Activated CD4-positive, alpha-beta T cell treated with anti-CD3 and anti-CD28 coated beads, Interleukin-2, Interleukin-4, amounts not matched to agents 100 ng/mL and 50 ng/mL, durations not matched to agents 16 hours and 8 hours (primary cell): ENCODE measurements around the gene C12orf75.
"Not testable (repeated sequence)": the region's sequence is repeated elsewhere in the genome, so short reads cannot be mapped to it uniquely, and the experiment has no call there.

Experiments used
- DNase-seq: peaks from one replicate; pipeline ENCODE4 v3.0.0-alpha.2; 2020; ENCODE audit warnings: low spot score

Gene C12orf75

DNA sequence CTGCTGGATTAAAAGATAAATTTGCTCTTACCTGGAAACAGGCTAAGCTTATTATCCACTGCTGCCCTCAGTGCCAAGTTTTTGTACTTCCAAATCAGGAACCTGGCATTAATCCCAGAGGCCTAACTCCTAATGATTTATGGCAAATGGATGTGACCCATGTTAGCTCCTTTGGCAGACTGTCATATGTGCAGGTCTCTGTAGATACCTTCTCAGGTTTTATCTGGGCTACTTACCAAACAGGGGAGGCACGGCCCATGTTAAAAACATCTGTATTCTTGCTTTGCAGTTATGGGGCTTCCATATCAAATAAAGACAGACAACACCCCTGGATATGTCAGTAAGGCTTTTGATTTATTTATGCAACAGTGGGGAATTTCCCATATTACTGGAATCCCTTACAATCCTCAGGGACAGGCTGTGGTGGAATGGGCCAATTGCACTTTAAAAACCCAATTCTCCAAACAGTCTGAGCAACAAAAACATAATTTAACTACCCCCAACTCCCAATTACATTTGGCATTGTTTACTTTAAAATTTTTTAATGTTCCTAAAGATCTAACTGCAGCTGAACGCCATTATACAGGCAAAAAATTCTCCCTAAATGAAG lies 19.9 kb upstream of the C12orf75 start:
- not testable (repeated sequence) for DNase-seq

DNA sequence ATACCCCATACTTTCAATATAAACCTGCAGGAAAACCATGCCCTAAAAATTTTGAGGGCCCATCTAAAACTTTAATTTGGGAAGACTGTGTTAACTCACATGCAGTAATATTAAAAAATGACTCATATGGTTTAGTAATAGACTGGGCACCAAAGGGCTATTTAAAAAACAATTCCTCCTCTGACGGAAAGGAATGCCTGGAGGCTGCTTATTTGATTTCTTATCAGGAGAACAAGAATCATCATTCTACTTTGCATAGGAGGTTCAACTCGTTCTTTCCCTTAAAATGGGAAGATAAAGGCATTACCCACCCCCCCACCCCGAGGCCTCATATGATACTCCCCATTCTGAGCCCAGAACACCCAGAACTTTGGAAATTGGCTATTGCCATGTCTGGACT lies 18.6 kb upstream of the C12orf75 start:
- not testable (repeated sequence) for DNase-seq

DNA sequence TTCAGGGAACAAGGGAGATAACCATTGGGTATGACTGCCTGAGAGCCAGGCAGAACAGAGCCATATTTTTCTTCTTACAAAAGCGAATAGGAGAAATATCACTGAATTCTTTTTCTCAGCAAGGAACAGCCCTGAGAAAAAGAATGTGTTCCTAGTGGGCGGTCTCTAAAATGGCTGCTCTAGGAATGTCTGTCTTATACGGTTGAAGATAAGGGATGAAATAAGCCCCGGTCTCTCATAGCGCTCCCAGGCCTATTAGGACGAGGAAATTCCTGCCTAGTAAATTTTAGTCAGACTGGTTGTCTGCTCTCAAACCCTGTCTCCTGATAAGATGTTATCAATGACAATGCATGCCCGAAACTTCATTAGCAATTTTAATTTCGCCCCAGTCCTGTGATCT lies 16.7 kb upstream of the C12orf75 start:
- DNase-seq: not testable (repeated sequence)

GRCh38 chr12:105315130-105315529 lies 15.4 kb upstream of the C12orf75 start:
- no peak for DNase-seq

DNA sequence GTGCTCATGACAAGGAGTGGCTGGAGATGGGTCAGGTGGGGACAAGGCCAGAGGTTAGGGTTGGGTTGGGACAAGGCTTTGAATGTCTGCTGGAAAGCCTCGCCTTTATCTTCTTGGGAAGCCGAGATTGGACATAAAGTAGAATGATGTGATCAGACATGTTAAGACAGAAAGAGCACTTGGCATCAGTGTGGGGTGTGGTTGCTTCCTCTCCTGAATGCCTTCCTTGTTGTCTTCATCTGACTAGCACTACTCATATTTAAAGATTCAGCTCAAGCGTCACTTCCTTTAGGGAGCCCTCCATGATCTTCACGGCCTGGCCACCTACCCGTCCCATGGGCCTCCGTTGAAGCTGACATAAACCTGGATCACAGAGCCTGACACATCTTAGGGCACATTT lies 14.8 kb upstream of the C12orf75 start:
- no peak for DNase-seq

GRCh38 chr12:105316931-105317852 lies 13.3 kb upstream of the C12orf75 start:
- DNase-seq: no peak

- DNase-seq: no peak
Observed at GRCh38 chr12:105317942-105318621, 12.4 kb upstream of the C12orf75 start.

- DNase-seq: no peak
Observed at GRCh38 chr12:105318651-105319483, 11.6 kb upstream of the C12orf75 start.

DNA sequence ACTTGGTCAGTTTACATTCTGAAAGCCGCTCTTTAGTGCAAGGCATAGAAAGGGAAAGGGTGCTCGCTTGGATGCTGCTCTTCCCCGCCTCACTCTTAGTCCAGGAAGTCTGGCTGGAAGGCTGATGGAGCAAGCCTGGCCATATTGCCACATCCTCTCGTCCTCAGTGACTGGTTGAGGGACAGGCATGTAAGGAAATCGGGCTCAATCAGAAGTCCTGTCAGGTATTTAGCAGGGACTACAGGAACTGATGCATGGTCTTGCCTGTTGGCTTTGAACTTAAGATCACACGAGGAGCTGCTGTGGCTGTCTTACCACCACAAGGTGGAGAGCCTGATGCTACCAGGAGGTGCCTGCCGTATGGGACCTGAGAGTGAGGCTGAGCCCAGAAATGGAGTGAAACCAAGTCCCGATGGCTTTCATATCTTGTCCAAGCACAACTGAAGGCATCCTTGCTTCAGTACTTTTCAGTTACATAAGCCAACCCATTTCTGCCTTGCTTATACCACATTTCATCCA lies 10.7 kb upstream of the C12orf75 start:
- no peak for DNase-seq

DNA sequence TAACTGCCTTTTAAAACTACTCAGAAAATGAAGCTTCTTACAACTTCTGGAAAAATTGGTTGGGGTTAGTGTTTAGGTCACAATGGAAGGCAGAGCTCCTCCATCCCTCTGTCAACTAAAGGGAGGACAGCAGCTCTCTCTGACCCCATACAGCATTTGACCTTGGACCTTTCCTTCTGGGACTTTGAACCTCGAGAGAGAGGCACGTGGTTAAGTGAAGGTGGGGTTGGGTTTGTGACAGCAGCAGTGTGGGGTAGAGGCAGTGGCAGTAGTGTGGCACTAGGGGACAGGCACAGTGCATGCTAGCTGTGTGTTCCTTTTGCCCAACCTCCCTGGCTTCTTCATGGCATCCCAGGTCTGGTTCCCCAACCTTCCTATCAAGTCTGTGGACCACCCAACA lies 9.4 kb upstream of the C12orf75 start:
- DNase-seq: no peak

DNA sequence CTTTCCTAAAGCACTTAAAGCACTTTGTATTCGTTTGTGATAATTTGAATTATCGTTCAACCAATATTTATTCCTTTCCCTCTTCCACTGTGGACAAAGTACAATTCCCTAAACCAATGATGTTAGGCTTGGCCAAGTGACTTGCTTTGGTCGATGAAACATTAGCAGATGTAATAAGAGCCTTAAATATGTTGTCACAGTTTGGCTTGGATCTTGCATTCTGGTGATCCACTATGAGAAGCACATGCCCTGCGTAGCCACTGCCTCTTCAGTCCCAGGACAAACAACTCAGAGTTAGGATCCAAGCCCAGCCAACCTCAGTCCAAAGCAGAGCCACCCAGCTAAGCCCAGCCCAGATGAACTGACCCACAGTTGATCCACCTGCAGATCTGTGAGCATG lies 8.4 kb upstream of the C12orf75 start:
- no peak for DNase-seq

GRCh38 chr12:105324704-105325103 lies 5.8 kb upstream of the C12orf75 start:
- DNase-seq: no peak

- no peak for DNase-seq
Observed at GRCh38 chr12:105325117-105325516, 5.4 kb upstream of the C12orf75 start.

DNA sequence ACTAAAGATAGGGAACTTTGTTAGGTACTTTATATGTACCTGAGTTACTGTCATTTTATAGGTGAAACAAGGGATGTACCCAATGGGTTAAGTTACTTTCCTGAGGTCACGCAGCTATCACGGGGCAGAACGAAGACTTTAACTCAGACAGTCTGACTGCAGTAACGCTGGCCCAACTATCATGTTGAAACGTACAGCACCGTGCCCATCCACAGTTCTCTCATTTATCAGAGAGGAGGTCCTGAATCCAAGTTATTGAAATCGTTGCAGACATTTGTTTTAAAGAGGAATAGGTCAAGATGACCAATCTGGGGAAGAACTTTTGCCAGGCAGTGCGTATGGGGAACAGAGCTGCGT lies 587 bp upstream of the C12orf75 start:
- no peak for DNase-seq

DNA sequence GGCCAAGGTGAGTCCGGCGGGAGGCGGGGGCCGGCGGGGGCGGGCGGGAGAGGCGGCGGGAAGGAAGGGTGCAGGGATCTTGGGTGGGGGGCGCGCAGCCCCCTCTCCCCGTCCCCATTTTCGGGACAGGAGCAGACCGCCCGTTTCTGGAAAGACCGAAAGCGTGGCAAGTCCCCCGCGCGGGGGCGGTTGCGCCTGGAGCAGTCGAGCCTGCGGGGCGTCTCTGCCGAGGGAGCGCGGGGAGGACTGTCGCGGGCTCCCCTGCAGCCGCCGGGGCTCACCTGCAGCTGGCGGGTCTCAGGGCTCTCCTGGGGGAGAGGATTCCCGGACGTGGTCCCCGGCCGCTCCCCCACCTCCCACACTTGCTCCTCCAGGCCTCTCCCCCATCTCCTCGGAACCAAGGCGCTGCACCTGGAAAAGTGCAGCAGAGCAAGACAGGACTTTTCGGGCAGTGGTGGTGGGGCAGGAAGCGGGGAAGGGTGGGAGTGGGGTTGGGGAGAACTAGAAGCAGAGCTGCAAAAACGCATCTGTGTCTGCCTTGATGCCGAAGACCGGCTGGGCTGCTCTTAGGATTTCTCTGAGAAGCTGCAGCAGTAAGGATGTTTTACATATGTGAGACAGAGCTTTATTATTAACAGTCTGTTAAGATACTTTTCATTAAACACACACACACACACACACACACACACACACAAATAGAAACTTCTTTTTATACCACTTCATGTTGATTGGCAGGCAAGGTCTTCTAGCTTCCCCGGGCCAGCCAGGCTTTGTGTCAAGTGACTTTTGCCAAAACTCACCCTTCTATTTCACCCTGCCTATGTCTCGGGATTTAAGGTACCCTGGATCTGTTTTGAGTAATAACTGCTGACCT lies 677 bp downstream of the C12orf75 start:
- no peak for DNase-seq

DNA sequence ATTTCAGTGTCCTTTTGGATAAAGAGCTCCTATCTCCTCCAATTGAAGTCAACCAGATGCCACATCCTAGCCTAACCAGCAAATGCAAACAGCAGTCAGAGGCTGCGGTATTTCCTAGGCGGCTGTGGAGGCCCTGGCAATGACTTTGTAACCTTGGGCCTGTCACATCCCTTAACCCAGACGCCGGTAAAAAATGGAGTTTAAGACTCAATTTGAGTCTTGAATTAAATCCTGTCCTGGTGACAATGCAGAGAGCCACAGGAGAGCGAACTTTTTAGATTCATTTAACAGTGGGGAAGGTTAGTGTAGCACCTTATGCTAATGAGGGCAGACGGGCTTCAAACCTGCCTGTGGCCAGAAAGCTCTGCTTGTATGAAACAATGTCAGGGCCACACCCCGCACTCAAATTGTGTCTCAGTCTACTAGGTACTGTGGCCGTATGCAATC lies 1.3 kb downstream of the C12orf75 start:
- peak; percentile 56 for DNase-seq

DNA sequence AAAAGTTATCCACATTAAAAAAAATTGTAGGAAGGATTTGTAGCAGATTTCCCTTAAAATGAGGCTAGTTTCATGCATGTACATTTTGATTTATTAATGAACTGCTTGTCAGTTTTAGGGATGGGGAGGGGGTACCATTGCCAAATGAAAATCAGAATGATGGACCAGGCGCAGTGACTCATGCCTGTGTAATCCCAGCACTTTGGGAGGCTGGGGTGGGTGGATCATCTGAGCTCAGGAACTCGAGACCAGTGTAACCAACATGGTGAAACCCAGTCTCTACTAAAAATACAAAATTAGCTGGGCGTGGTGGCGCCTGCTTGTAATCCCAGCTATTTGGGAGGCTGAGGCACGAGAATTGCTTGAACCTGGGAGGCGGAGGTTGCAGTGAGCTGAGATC lies 1.8 kb downstream of the C12orf75 start:
- DNase-seq: not testable (repeated sequence)

DNA sequence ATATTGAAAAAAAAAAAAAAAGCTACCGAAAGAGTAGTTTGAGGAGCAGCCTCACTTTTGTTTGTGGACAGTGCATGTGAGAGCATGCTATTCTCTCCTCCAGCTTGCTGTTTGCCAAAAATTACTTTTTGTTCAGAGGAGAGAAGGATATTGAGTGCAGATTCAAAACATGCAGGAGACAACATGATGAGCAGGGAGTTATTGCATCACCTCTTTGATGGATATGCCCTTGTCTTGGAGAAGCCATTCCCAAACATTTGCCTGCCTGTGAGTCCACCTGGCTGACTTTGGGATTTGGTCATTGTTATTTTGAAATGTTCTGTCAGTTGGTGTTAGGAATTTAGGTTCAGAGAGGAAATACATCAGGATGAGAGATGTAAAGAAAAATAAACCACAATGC lies 2.4 kb downstream of the C12orf75 start:
- DNase-seq: no peak

- no peak for DNase-seq
Observed at GRCh38 chr12:105334001-105334400, 3.5 kb downstream of the C12orf75 start.

GRCh38 chr12:105334582-105334981 lies 4.1 kb downstream of the C12orf75 start:
- no peak for DNase-seq

GRCh38 chr12:105335856-105336255 lies 5.4 kb downstream of the C12orf75 start:
- DNase-seq: no peak
